Stomach (tissue), 9 donors: ENCODE measurements around the gene ERC2. TPM values are rescaled to one million over a fixed set of nuclear protein-coding genes. Genes with fewer than 3 reads are reported as not detected.

Experiments
- DNase-seq, 2 donors: peaks; one replicate each; pipeline versions ENCODE4 v3.0.0 to v3.0.0-alpha.2; 2013 to 2019
- H3K27ac ChIP-seq, 5 donors: fragments of 200-600 bp in 4 of 5; sonication (generic) in 4 of 5; one replicate each; pipeline ENCODE4 v1.5.1; 2013 to 2019; ENCODE audit warnings: mild to moderate bottlenecking in 1 of 5, moderate library complexity in 1 of 5
- H3K27me3 ChIP-seq, 3 donors: fragments of 200-600 bp; sonication (generic); one replicate each; pipeline ENCODE4 v1.5.1; 2017 to 2019; ENCODE audit warnings: mixed run types in 1 of 3
- H3K36me3 ChIP-seq, 4 donors: fragments of 200-600 bp; sonication (generic); 1 replicate in 3 of 4; 2 replicates in 1 of 4; pipeline ENCODE4 v1.5.1; 2016 to 2019
- H3K4me1 ChIP-seq, 4 donors: fragments of 200-600 bp; sonication (generic); one replicate each; pipeline ENCODE4 v1.5.1; 2016 to 2019
- H3K4me3 ChIP-seq, 4 donors: fragments of 200-600 bp; sonication (generic) in 3 of 4; one replicate each; pipeline ENCODE4 v1.5.1; 2016 to 2019; ENCODE audit warnings: mild to moderate bottlenecking in 1 of 4
- H3K9me3 ChIP-seq, 4 donors: fragments of 200-600 bp; sonication (generic); one replicate each; pipeline ENCODE4 v1.5.1; 2016 to 2019
- CTCF ChIP-seq, 7 experiments: fragments of 450-650 bp in 4 of 7; fragments of 200-600 bp in 3 of 7; sonication (generic) in 3 of 7; IDR thresholded peaks; one replicate each; pipeline ENCODE4 v1.5.1; 2016 to 2019; ENCODE audit warnings: antibody characterized with exemption in 7 of 7, control low read depth in 2 of 7, mild to moderate bottlenecking in 1 of 7
- EP300 ChIP-seq: sonication (generic); formaldehyde crosslinking; IDR thresholded peaks from one replicate; pipeline ENCODE4 v1.6.1; 2017; ENCODE audit warnings: antibody characterized with exemption
- POLR2A ChIP-seq, 4 donors: fragments of 450-650 bp; IDR thresholded peaks; one replicate each; pipeline ENCODE4 v1.6.1; 2016; ENCODE audit warnings: antibody characterized with exemption in 4 of 4, control low read depth in 2 of 4, mild to moderate bottlenecking in 1 of 4, moderate library complexity in 1 of 4
- POLR2AphosphoS5 ChIP-seq, 3 donors: sonication (generic); formaldehyde crosslinking; IDR thresholded peaks; one replicate each; pipeline ENCODE4 v1.6.1; 2016; ENCODE audit warnings: antibody characterized with exemption in 3 of 3
- WGBS, 5 donors: extraction: QIAGEN DNeasy Blood & Tissue Kit in 3 of 5; methylation state at CpG; one replicate each; pipeline versions ENCODE4 v1.1.5 to v1.1.7; 2013 to 2018; 5-methylcytosine and 5-hydroxymethylcytosine counted together
- intact Hi-C: fragments of 100-400 bp; cut with DNase I; formaldehyde crosslinking; loops from one replicate; pipeline ENCODE4 v1.15.1; 2023; ENCODE audit warnings: low total_unique reads
- polyA plus RNA-seq, 3 donors: library from polyadenylated mRNA; stranded (reverse); fragments of 200-250 nt; gene quantifications; one replicate each; pipeline ENCODE4 v1.2.3, GENCODE V29; 2013
- total RNA-seq, 5 donors: library from RNA; depleted of rRNA; stranded (reverse); fragments of >200 nt; gene quantifications; one replicate each; pipeline versions ENCODE4 v1.1.0 to v1.2.3, GENCODE V29; 2014 to 2016
- donor health status: healthy with polysubstance abuse.
- donor health status: Bipolar disorder and iron deficiency.
- donor health status: healthy.

Gene ERC2
- total and polyA plus RNA-seq, 8 donors, result 0.43 to 3.1 (median 1.3) TPM; not detected in 2

GRCh38 chr3:56059731-56060130, 408.5 kb downstream of the ERC2 start:
- no peaks in the 10 kb centered on the region for H3K36me3 ChIP-seq
- WGBS, 5 donors, result 25 to 65% (median 43%) methylated on average over 1 of the region's 1 CpG
- no peaks in the 10 kb centered on the region for H3K4me1 ChIP-seq
- TF ChIP-seq EP300, result no peak
- no peak for TF ChIP-seq POLR2AphosphoS5 (IDR thresholded peaks at IDR 0.05)
- TF ChIP-seq POLR2A (IDR thresholded peaks at IDR 0.05), result no peak
- TF ChIP-seq CTCF (IDR thresholded peaks at IDR 0.05), result no peak
- DNase-seq, result peak in 1 of 2 donors; percentile 17
- no peak overlapping the region for H3K27ac ChIP-seq
- H3K9me3 ChIP-seq, result no peaks in the 10 kb centered on the region
- H3K27me3 ChIP-seq, result no peaks in the 10 kb centered on the region
- intact Hi-C loops, result no loop called here
- no peak overlapping the region for H3K4me3 ChIP-seq

DNA sequence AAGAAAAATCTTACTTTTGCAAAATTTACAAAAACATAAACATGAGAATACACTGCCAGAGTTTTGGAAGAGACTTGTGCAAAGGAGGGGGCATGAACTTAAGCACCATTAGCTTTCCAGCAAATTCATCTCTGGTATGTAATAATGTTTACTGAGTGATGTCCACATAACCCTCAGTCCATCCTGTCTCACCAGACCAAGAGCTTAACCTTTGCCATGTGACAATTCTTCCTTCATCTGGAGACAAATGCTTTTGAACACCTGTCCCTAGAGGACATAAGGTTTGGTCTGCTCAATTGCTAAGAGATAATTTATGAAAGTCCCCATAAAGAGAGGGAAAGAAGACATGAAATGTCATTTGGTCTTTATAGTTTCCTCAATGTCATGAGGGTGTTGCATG, 412.3 kb downstream of the ERC2 start:
- H3K27me3 ChIP-seq, result no peaks in the 10 kb centered on the region
- no peak overlapping the region for H3K4me3 ChIP-seq
- DNase-seq, result no peak
- no peaks in the 10 kb centered on the region for H3K36me3 ChIP-seq
- TF ChIP-seq CTCF (IDR thresholded peaks at IDR 0.05) (no peak), POLR2AphosphoS5 (IDR thresholded peaks at IDR 0.05) (no peak), EP300 (no peak), POLR2A (IDR thresholded peaks at IDR 0.05) (no peak)
- H3K4me1 ChIP-seq, result no peaks in the 10 kb centered on the region
- no peak overlapping the region for H3K27ac ChIP-seq
- no peaks in the 10 kb centered on the region for H3K9me3 ChIP-seq
- intact Hi-C loops, result no loop called here

DNA sequence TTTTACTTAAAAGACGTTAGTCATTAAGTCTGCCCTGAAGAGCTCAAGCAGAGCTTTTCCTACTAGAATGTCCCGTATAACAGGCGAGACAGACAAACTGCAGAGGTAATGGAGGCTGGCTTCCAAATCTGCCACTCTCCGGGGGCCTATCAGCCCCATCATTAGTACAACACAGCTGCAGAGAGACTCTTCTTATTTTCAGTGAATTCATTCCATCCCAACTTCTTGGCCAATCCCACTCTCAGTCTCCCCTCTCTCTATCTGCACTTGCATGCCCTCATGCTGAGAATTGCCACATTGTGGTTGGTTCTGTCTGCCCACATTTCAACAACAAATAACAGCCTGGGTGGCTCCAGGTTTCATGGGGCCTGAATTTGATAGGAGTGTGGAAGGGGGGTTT, 412.7 kb downstream of the ERC2 start:
- Histone ChIP-seq H3K27me3 (no peaks in the 10 kb centered on the region), H3K36me3 (no peaks in the 10 kb centered on the region), H3K4me3 (no peak overlapping the region), H3K4me1 (no peaks in the 10 kb centered on the region), H3K27ac (no peak overlapping the region), H3K9me3 (no peaks in the 10 kb centered on the region)
- DNase-seq, result no peak
- TF ChIP-seq POLR2A (IDR thresholded peaks at IDR 0.05) (no peak), EP300 (no peak), CTCF (IDR thresholded peaks at IDR 0.05) (no peak)
- WGBS, 5 donors, result 68 to 81% (median 74%) methylated on average over 4 of the region's 4 CpGs
- intact Hi-C loops, result no loop called here

DNA sequence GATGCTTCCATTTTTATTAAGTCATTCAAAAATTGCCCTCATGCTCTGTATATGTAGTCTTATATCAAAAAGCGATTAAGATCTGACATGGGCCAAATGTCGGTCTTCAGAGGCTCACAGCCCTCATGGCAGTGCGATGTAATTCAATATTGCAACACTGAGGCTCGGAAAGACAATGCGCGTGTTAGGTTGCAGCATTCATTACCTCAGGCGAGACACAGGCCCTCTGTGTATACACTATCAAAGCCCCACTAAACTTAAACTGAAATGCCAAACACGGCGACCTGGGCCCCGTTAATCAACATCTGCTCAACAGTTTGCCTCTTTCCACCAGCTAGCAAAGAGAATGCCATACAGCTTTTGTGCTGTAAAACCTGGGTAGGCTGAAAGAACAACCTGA, 413.4 kb downstream of the ERC2 start:
- Histone ChIP-seq H3K4me1 (no peaks in the 10 kb centered on the region), H3K27ac (no peak overlapping the region), H3K36me3 (no peaks in the 10 kb centered on the region), H3K4me3 (no peak overlapping the region), H3K27me3 (no peaks in the 10 kb centered on the region), H3K9me3 (no peaks in the 10 kb centered on the region)
- no peak for TF ChIP-seq CTCF (IDR thresholded peaks at IDR 0.05)
- TF ChIP-seq POLR2AphosphoS5 (IDR thresholded peaks at IDR 0.05), result no peak
- TF ChIP-seq POLR2A (IDR thresholded peaks at IDR 0.05), result no peak
- TF ChIP-seq EP300, result no peak
- intact Hi-C loops, result no loop called here
- WGBS, 5 donors, result 75 to 84% (median 81%) methylated on average over 10 of the region's 10 CpGs
- no peak for DNase-seq
